Endothelial cell of umbilical vein (primary cell): Measurements from ENCODE around the gene SIN3B. TPM values are rescaled to one million over a fixed set of nuclear protein-coding genes. Genes with fewer than 3 reads are reported as not detected.
"Not testable (repeated sequence)": the region's sequence is repeated elsewhere in the genome, so short reads cannot be mapped to it uniquely, and the experiment has no call there.

Source experiments
- BruUV-seq: library from RNA; stranded (reverse); fragments of 400-500 nt; replicated peaks from 2 replicates; lab custom pipeline; 2021; lab: Mats Ljungman, UMichigan
- CTCF ChIA-PET: fragments of 300-600, 350-600 bp; sonication (Branson Sonifier 250); formaldehyde crosslinking; loops from one replicate; lab custom pipeline; 2021; ENCODE audit warnings: antibody characterized with exemption, inconsistent platforms; lab: Charles Lee
- POLR2A ChIA-PET: fragments of 300-600, 350-600 bp; sonication (Branson Sonifier 250); formaldehyde crosslinking; loops from one replicate; lab custom pipeline; 2021; ENCODE audit warnings: antibody characterized with exemption, inconsistent platforms; lab: Charles Lee
- DNase-seq: peaks from one replicate; pipeline ENCODE4 v3.0.0-alpha.2; 2011; ENCODE audit warnings: low read depth, low spot score
- FAIRE-seq: peaks from 2 replicates; lab custom pipeline; 2011; peaks lifted over from hg19 to GRCh38; lab: Jason Lieb, UNC
- H2AFZ ChIP-seq: 2 replicates; pipeline ENCODE4 v1.6.0; 2012; ENCODE audit warnings: low read depth, low read length, control low read depth, inconsistent platforms
- H3K27ac ChIP-seq: 2 replicates; pipeline ENCODE4 v1.5.1; 2011; ENCODE audit warnings: low read depth, mild to moderate bottlenecking, control low read depth, low read length, moderate library complexity; ENCODE audit not compliant: insufficient read depth
- H3K27me3 ChIP-seq, 2 experiments: 2 replicates each; pipeline versions ENCODE4 v1.6.0 to v1.6.1; 2011; ENCODE audit warnings: low read length in 2 of 2, mixed read lengths in 1 of 2; ENCODE audit not compliant: control insufficient read depth in 2 of 2, insufficient read depth in 2 of 2
- H3K36me3 ChIP-seq, 2 experiments: 2 replicates in 1 of 2; 3 replicates in 1 of 2; pipeline ENCODE4 v1.5.1; 2011; ENCODE audit warnings: low read length in 2 of 2, mild to moderate bottlenecking in 1 of 2, moderate library complexity in 1 of 2; ENCODE audit not compliant: control insufficient read depth in 2 of 2, insufficient read depth in 2 of 2; ENCODE audit errors: extremely low read depth in 1 of 2
- H3K4me1 ChIP-seq: 3 replicates; pipeline ENCODE4 v1.5.1; 2011; ENCODE audit warnings: mild to moderate bottlenecking, low read length; ENCODE audit not compliant: control insufficient read depth, insufficient read depth; ENCODE audit errors: extremely low read depth
- H3K4me2 ChIP-seq: 2 replicates; pipeline ENCODE4 v1.6.1; 2011; ENCODE audit warnings: low read length, control low read depth, mixed read lengths; ENCODE audit not compliant: insufficient read depth
- H3K4me3 ChIP-seq, 3 experiments: fragments of 200-600 bp in 1 of 3; sonication (generic), shearing (Covaris generic) in 1 of 3; replicated peaks in 1 of 3; 2 replicates each; pipeline ENCODE4 v1.5.1; 2011 to 2016; ENCODE audit warnings: control low read depth in 3 of 3, low read length in 3 of 3, mild to moderate bottlenecking in 2 of 3, inconsistent platforms in 1 of 3, low read depth in 1 of 3, moderate library complexity in 1 of 3; ENCODE audit not compliant: insufficient read depth in 1 of 3
- H3K79me2 ChIP-seq: 2 replicates; pipeline ENCODE4 v1.6.0; 2012; ENCODE audit warnings: low read length, inconsistent platforms; ENCODE audit not compliant: control insufficient read depth, insufficient read depth
- H3K9ac ChIP-seq: replicated peaks from 2 replicates; pipeline ENCODE3; 2011; ENCODE audit warnings: low read length, control low read depth; ENCODE audit not compliant: insufficient read depth; ENCODE audit errors: extremely low read depth
- H3K9me1 ChIP-seq: replicated peaks from 3 replicates; pipeline ENCODE4 v1.6.0; 2011; ENCODE audit warnings: mild to moderate bottlenecking, low read length; ENCODE audit not compliant: control insufficient read depth, insufficient read depth; ENCODE audit errors: extremely low read depth
- H3K9me3 ChIP-seq: replicated peaks from 2 replicates; pipeline ENCODE4 v1.5.1; 2012; ENCODE audit warnings: low read length, inconsistent platforms; ENCODE audit not compliant: control insufficient read depth, insufficient read depth
- H4K20me1 ChIP-seq: replicated peaks from 2 replicates; pipeline ENCODE3; 2011; ENCODE audit warnings: mild to moderate bottlenecking, low read length; ENCODE audit not compliant: control insufficient read depth, insufficient read depth; ENCODE audit errors: extremely low read depth
- EZH2 ChIP-seq: IDR thresholded peaks from 2 replicates; pipeline ENCODE4 v1.6.1; 2012; ENCODE audit warnings: borderline replicate concordance, low read depth, mild to moderate bottlenecking, moderate library complexity, low read length, inconsistent platforms; ENCODE audit not compliant: severe bottlenecking
- FOS ChIP-seq: IDR thresholded peaks from 2 replicates; pipeline ENCODE4 v1.6.1; 2011; ENCODE audit warnings: mild to moderate bottlenecking, low read length, moderate library complexity, borderline replicate concordance; ENCODE audit not compliant: insufficient read depth
- GATA2 ChIP-seq: IDR thresholded peaks from 2 replicates; pipeline ENCODE4 v1.7.0; 2011; ENCODE audit warnings: low read depth, mild to moderate bottlenecking, moderate library complexity, mixed read lengths, low read length; ENCODE audit not compliant: insufficient read length, insufficient read depth
- JUN ChIP-seq: IDR thresholded peaks from 2 replicates; pipeline ENCODE4 v1.6.1; 2011; ENCODE audit warnings: borderline replicate concordance, low read depth; ENCODE audit not compliant: insufficient read length, insufficient read depth
- MYC ChIP-seq: IDR thresholded peaks from one replicate; pipeline ENCODE4 v1.6.1; 2011; ENCODE audit warnings: mild to moderate bottlenecking, low read depth, low read length
- POLR2A ChIP-seq: IDR thresholded peaks from 2 replicates; pipeline ENCODE4 v1.6.1; 2012; ENCODE audit warnings: low read depth, mild to moderate bottlenecking, control low read depth, low read length
- POLR2AphosphoS5 ChIP-seq: IDR thresholded peaks from 2 replicates; pipeline ENCODE4 v1.6.1; 2012; ENCODE audit warnings: low read depth, mild to moderate bottlenecking, control low read depth, low read length, moderate library complexity; ENCODE audit not compliant: insufficient read depth
- dilution Hi-C: fragments of 300-500 bp; cut with MboI; formaldehyde crosslinking; loops from one replicate; pipeline ENCODE4 v1.15.0; 2019; ENCODE audit warnings: low sequenced_read_pairs; ENCODE audit not compliant: extremely low pct_ligation_motif_present
- intact Hi-C: fragments of 100-400 bp; cut with micrococcal nuclease; formaldehyde crosslinking; loops from one replicate; pipeline ENCODE4 v1.10.0; 2022
- polyA plus RNA-seq, 4 experiments: library from polyadenylated mRNA; depleted of rRNA in 3 of 4; stranded (reverse) in 3 of 4; unstranded in 1 of 4; fragments of >200 nt; gene quantifications; 2 replicates each; pipeline versions ENCODE4 v1.2.1 to v1.2.3, GENCODE V29; 2011 to 2012; ENCODE audit warnings: missing spikeins in 1 of 4
- total RNA-seq: library from RNA; stranded (reverse); gene quantifications from 2 replicates; pipeline ENCODE4 v1.2.3, GENCODE V29; 2021
- TF ChIP-seq, protein P1 (sequence below), 2 donors: IDR thresholded peaks; 1 replicate in 1 of 2; 2 replicates in 1 of 2; pipeline ENCODE4 v1.5.1; 2011; ENCODE audit warnings: low read length in 2 of 2, mild to moderate bottlenecking in 2 of 2, moderate library complexity in 2 of 2, control low read depth in 1 of 2, inconsistent platforms in 1 of 2, low read depth in 1 of 2; ENCODE audit not compliant: insufficient read depth in 1 of 2; ENCODE audit errors: extremely low read depth in 1 of 2
- TF ChIP-seq, protein P2 (sequence below): IDR thresholded peaks from 2 replicates; pipeline ENCODE4 v1.6.1; 2011; ENCODE audit not compliant: insufficient read depth, insufficient read length

The SIN3B gene
- total and polyA plus RNA-seq, 2 donors (not counting 3 experiments of a cell fraction or from before 2014, with no cell fraction given) = 46.2 to 75.0 TPM

DNA sequence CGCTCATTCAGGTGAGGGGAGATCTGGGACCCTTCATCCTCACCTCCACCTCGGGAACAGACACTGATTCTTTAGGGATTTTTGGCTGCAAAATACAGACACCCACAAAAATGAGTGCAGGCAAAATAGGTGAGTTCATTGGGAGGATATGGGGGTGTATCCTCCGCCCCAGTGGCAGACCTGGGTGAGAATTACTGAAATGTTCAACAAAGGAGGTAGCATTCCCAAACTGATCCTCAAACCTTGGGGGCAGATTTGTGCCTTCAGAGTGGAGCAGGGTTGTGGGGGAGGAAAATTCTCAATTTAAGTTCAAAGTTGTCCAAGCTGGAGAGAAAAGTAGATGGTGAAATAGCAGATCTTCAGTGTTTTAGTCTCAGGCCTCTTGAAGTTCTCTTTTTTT, 31.3 kb upstream of the SIN3B start:
- CTCF ChIA-PET = interaction anchor here (0.6 to 1.0 kb wide), 2 partner anchors 100 to 126 kb away, joined by 3 read pairs; no protein-coding TSS in a partner anchor

DNA sequence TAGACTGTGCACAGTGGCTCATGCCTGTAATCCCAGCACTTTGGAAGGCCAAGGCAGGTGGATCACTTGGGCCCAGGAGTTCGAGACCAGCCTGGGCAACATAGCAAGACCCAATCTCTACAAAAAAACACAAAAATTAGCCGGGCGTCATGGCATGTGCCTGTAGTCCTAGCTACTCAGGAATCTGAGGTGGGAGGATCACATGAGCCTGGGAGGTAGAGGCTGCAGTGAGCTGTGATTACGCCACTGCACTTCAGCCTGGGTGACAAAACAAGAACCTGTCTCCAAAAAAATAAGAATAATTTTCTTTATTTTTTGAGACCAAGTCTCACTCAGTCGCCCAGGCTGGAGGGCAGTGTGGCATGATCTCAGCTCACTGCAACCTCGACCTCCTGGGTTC, 30.9 kb upstream of the SIN3B start:
- H4K20me1 ChIP-seq, H2AFZ ChIP-seq, H3K4me3 ChIP-seq, H3K9me3 ChIP-seq, H3K27me3 ChIP-seq, H3K9ac ChIP-seq, H3K4me1 ChIP-seq, H3K27ac ChIP-seq, DNase-seq, H3K9me1 ChIP-seq, H3K79me2 ChIP-seq, dilution Hi-C loops, BruUV-seq, H3K4me2 ChIP-seq, POLR2A ChIA-PET, intact Hi-C loops, FAIRE-seq, H3K36me3 ChIP-seq: not testable (repeated sequence)
- CTCF ChIA-PET = interaction anchor here (0.6 to 1.0 kb wide), 3 partner anchors 83 to 126 kb away, joined by 3 to 4 read pairs (median 3); no protein-coding TSS in a partner anchor

More for the DNA sequence above, 31.3 kb upstream of the SIN3B start:
- H3K4me3 ChIP-seq = no peak overlapping the region
- no peaks in the 10 kb centered on the region for H3K27me3 ChIP-seq
- H3K27ac ChIP-seq = no peak overlapping the region
- POLR2A ChIA-PET = no interaction called here
- no peaks in the 10 kb centered on the region for H3K9me3 ChIP-seq
- DNase-seq = no peak
- intact Hi-C loops (no loop called here), dilution Hi-C loops (no loop called here)
- no peaks in the 10 kb centered on the region for H3K79me2 ChIP-seq
- no peaks in the 10 kb centered on the region for H3K36me3 ChIP-seq
- H2AFZ ChIP-seq = no peak overlapping the region
- no TSS peak for BruUV-seq
- no peak overlapping the region for H3K4me2 ChIP-seq
- H4K20me1 ChIP-seq = no peaks in the 10 kb centered on the region
- peak; percentile 4 for FAIRE-seq
- H3K9me1 ChIP-seq = no peaks in the 10 kb centered on the region
- no peaks in the 10 kb centered on the region for H3K4me1 ChIP-seq
- TF ChIP-seq, protein P1, sequence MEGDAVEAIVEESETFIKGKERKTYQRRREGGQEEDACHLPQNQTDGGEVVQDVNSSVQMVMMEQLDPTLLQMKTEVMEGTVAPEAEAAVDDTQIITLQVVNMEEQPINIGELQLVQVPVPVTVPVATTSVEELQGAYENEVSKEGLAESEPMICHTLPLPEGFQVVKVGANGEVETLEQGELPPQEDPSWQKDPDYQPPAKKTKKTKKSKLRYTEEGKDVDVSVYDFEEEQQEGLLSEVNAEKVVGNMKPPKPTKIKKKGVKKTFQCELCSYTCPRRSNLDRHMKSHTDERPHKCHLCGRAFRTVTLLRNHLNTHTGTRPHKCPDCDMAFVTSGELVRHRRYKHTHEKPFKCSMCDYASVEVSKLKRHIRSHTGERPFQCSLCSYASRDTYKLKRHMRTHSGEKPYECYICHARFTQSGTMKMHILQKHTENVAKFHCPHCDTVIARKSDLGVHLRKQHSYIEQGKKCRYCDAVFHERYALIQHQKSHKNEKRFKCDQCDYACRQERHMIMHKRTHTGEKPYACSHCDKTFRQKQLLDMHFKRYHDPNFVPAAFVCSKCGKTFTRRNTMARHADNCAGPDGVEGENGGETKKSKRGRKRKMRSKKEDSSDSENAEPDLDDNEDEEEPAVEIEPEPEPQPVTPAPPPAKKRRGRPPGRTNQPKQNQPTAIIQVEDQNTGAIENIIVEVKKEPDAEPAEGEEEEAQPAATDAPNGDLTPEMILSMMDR (IDR thresholded peaks at IDR 0.05; ENCODE audit: extremely low read depth in 1 of 2, insufficient read depth in 1 of 2, low read depth in 1 of 2, low read length in 2 of 2) = no peak
- no peak for TF ChIP-seq GATA2
- TF ChIP-seq FOS = no peak
- TF ChIP-seq MYC = no peak
- TF ChIP-seq POLR2A = no peak
- no peak for TF ChIP-seq JUN
- no peak for TF ChIP-seq EZH2
- no peak for TF ChIP-seq POLR2AphosphoS5
- TF ChIP-seq, protein P2, sequence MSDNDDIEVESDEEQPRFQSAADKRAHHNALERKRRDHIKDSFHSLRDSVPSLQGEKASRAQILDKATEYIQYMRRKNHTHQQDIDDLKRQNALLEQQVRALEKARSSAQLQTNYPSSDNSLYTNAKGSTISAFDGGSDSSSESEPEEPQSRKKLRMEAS = no peak
- H3K9ac ChIP-seq = no peak overlapping the region
